ENCODE measurements around the gene CDX2.

DNA sequence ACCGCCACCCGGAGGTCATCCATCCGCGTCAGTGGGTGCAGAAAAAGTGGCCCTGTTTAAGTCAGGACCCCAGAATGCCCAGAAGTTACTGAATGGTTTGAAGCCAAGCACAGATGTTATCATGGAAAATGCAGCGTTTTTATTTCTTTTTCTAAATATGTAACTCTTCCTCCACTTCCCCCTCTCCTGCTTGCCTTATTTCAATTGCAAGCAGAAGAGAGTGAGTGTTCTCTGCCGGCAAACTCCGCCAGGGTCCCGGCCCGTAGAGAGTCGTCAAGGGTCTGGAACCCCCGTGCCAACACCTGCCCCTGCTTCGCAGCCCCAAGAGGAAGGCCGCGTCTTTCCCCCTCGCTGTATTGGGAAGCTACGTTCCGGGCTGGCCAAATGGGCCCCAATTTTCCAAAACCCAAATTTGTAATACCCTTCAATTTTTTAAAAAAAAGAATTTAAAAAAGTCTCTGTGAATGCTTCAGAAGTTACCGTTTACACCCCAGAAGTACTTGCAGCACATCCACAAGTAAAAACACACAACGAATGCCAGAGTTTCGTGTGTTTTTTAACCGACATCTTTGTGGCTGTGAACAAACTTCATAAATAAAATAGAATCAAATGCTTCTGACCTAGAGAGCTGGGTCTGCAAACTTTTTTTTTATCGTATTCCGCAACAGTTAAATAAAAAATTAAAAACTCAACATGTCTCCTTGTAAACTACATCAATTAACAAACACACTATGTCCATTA, 50.0 kb downstream of the CDX2 start:
- TF ChIP-seq CTCF (conservative IDR thresholded peaks at IDR 0.05; ENCODE audit: low read length) (no peak), EZH2phosphoT487 (IDR thresholded peaks at IDR 0.05; ENCODE audit: borderline replicate concordance, low read depth, low read length) (no peak)

Measured in OCI-LY7 (cell line).